ENCODE data around the gene TRPC4AP.

The TRPC4AP gene

GRCh38 chr20:35017099-35017835 lies 75.3 kb downstream of the TRPC4AP start:
- Histone ChIP-seq H3K27me3 (ENCODE audit: control insufficient read depth in 1 of 2, insufficient read depth in 2 of 2, low read length in 2 of 2) (no peaks in the 10 kb centered on the region), H3K9ac (ENCODE audit: low read depth in 1 of 2, low read length in 2 of 2) (no peak overlapping the region), H3K36me3 (ENCODE audit: control insufficient read depth in 1 of 2, insufficient read depth in 2 of 2, low read length in 2 of 2) (peaks cover 66 to 78% of the 10 kb centered on the region in 2 donors), H3K9me3 (ENCODE audit: control insufficient read depth in 1 of 2, low read length in 2 of 2) (no peaks in the 10 kb centered on the region), H3K27ac (ENCODE audit: low read depth, low read length) (no peak overlapping the region), H3K4me1 (ENCODE audit: control insufficient read depth in 1 of 2, insufficient read depth in 2 of 2, low read length in 2 of 2) (no peaks in the 10 kb centered on the region), H3K4me3 (ENCODE audit: low read depth in 1 of 2, low read length in 2 of 2) (no peak overlapping the region)

GRCh38 chr20:35015863-35016193 lies 76.8 kb downstream of the TRPC4AP start:
- Histone ChIP-seq H3K36me3 (ENCODE audit: control insufficient read depth in 1 of 2, insufficient read depth in 2 of 2, low read length in 2 of 2) (peaks cover 64 to 78% of the 10 kb centered on the region in 2 donors), H3K4me1 (ENCODE audit: control insufficient read depth in 1 of 2, insufficient read depth in 2 of 2, low read length in 2 of 2) (no peaks in the 10 kb centered on the region), H3K4me3 (ENCODE audit: low read depth in 1 of 2, low read length in 2 of 2) (no peak overlapping the region), H3K9ac (ENCODE audit: low read depth in 1 of 2, low read length in 2 of 2) (no peak overlapping the region), H3K9me3 (ENCODE audit: control insufficient read depth in 1 of 2, low read length in 2 of 2) (no peaks in the 10 kb centered on the region), H3K27me3 (ENCODE audit: control insufficient read depth in 1 of 2, insufficient read depth in 2 of 2, low read length in 2 of 2) (no peaks in the 10 kb centered on the region), H3K27ac (ENCODE audit: low read depth, low read length) (no peak overlapping the region)

GRCh38 chr20:35014537-35014936 lies 78.1 kb downstream of the TRPC4AP start:
- Histone ChIP-seq H3K36me3 (ENCODE audit: control insufficient read depth in 1 of 2, insufficient read depth in 2 of 2, low read length in 2 of 2) (peaks cover 60 to 77% of the 10 kb centered on the region in 2 donors), H3K9me3 (ENCODE audit: control insufficient read depth in 1 of 2, low read length in 2 of 2) (no peaks in the 10 kb centered on the region), H3K9ac (ENCODE audit: low read depth in 1 of 2, low read length in 2 of 2) (no peak overlapping the region), H3K27me3 (ENCODE audit: control insufficient read depth in 1 of 2, insufficient read depth in 2 of 2, low read length in 2 of 2) (no peaks in the 10 kb centered on the region), H3K27ac (ENCODE audit: low read depth, low read length) (no peak overlapping the region), H3K4me3 (ENCODE audit: low read depth in 1 of 2, low read length in 2 of 2) (no peak overlapping the region), H3K4me1 (ENCODE audit: control insufficient read depth in 1 of 2, insufficient read depth in 2 of 2, low read length in 2 of 2) (no peaks in the 10 kb centered on the region)

GRCh38 chr20:35013421-35014411 lies 78.9 kb downstream of the TRPC4AP start:
- Histone ChIP-seq H3K9me3 (ENCODE audit: control insufficient read depth in 1 of 2, low read length in 2 of 2) (no peaks in the 10 kb centered on the region), H3K27me3 (ENCODE audit: control insufficient read depth in 1 of 2, insufficient read depth in 2 of 2, low read length in 2 of 2) (no peaks in the 10 kb centered on the region), H3K4me1 (ENCODE audit: control insufficient read depth in 1 of 2, insufficient read depth in 2 of 2, low read length in 2 of 2) (no peaks in the 10 kb centered on the region), H3K36me3 (ENCODE audit: control insufficient read depth in 1 of 2, insufficient read depth in 2 of 2, low read length in 2 of 2) (peaks cover 59 to 79% of the 10 kb centered on the region in 2 donors), H3K27ac (ENCODE audit: low read depth, low read length) (no peak overlapping the region), H3K9ac (ENCODE audit: low read depth in 1 of 2, low read length in 2 of 2) (no peak overlapping the region), H3K4me3 (ENCODE audit: low read depth in 1 of 2, low read length in 2 of 2) (no peak overlapping the region)

GRCh38 chr20:35012227-35013069 lies 80.2 kb downstream of the TRPC4AP start:
- Histone ChIP-seq H3K27ac (ENCODE audit: low read depth, low read length) (no peak overlapping the region), H3K9ac (ENCODE audit: low read depth in 1 of 2, low read length in 2 of 2) (no peak overlapping the region), H3K9me3 (ENCODE audit: control insufficient read depth in 1 of 2, low read length in 2 of 2) (no peaks in the 10 kb centered on the region), H3K4me1 (ENCODE audit: control insufficient read depth in 1 of 2, insufficient read depth in 2 of 2, low read length in 2 of 2) (no peaks in the 10 kb centered on the region), H3K36me3 (ENCODE audit: control insufficient read depth in 1 of 2, insufficient read depth in 2 of 2, low read length in 2 of 2) (peaks cover 66 to 85% of the 10 kb centered on the region in 2 donors), H3K27me3 (ENCODE audit: control insufficient read depth in 1 of 2, insufficient read depth in 2 of 2, low read length in 2 of 2) (no peaks in the 10 kb centered on the region), H3K4me3 (ENCODE audit: low read depth in 1 of 2, low read length in 2 of 2) (no peak overlapping the region)

- no peaks in the 10 kb centered on the region for H3K4me1 ChIP-seq (ENCODE audit: control insufficient read depth in 1 of 2, insufficient read depth in 2 of 2, low read length in 2 of 2)
These were observed 80.9 kb downstream of the TRPC4AP start for GRCh38 chr20:35011589-35012226.

GRCh38 chr20:35010405-35011192 lies 82.0 kb downstream of the TRPC4AP start:
- H3K27ac ChIP-seq (ENCODE audit: low read depth, low read length) = no peak overlapping the region

More at GRCh38 chr20:35011589-35012226, 80.9 kb downstream of the TRPC4AP start:
- no peaks in the 10 kb centered on the region for H3K9me3 ChIP-seq (ENCODE audit: control insufficient read depth in 1 of 2, low read length in 2 of 2)
- no peaks in the 10 kb centered on the region for H3K27me3 ChIP-seq (ENCODE audit: control insufficient read depth in 1 of 2, insufficient read depth in 2 of 2, low read length in 2 of 2)
- no peak overlapping the region for H3K4me3 ChIP-seq (ENCODE audit: low read depth in 1 of 2, low read length in 2 of 2)
- H3K36me3 ChIP-seq (ENCODE audit: control insufficient read depth in 1 of 2, insufficient read depth in 2 of 2, low read length in 2 of 2) = peaks cover 68 to 89% of the 10 kb centered on the region in 2 donors
- no peak overlapping the region for H3K9ac ChIP-seq (ENCODE audit: low read depth in 1 of 2, low read length in 2 of 2)
- no peak overlapping the region for H3K27ac ChIP-seq (ENCODE audit: low read depth, low read length)

GRCh38 chr20:35009665-35010328 lies 82.8 kb downstream of the TRPC4AP start:
- Histone ChIP-seq H3K27ac (ENCODE audit: low read depth, low read length) (no peak overlapping the region), H3K36me3 (ENCODE audit: control insufficient read depth in 1 of 2, insufficient read depth in 2 of 2, low read length in 2 of 2) (peaks cover 73 to 93% of the 10 kb centered on the region in 2 donors), H3K9me3 (ENCODE audit: control insufficient read depth in 1 of 2, low read length in 2 of 2) (no peaks in the 10 kb centered on the region), H3K27me3 (ENCODE audit: control insufficient read depth in 1 of 2, insufficient read depth in 2 of 2, low read length in 2 of 2) (no peaks in the 10 kb centered on the region), H3K4me1 (ENCODE audit: control insufficient read depth in 1 of 2, insufficient read depth in 2 of 2, low read length in 2 of 2) (no peaks in the 10 kb centered on the region), H3K4me3 (ENCODE audit: low read depth in 1 of 2, low read length in 2 of 2) (no peak overlapping the region), H3K9ac (ENCODE audit: low read depth in 1 of 2, low read length in 2 of 2) (no peak overlapping the region)

More at GRCh38 chr20:35010405-35011192, 82.0 kb downstream of the TRPC4AP start:
- H3K9ac ChIP-seq (ENCODE audit: low read depth in 1 of 2, low read length in 2 of 2) = no peak overlapping the region
- no peaks in the 10 kb centered on the region for H3K4me1 ChIP-seq (ENCODE audit: control insufficient read depth in 1 of 2, insufficient read depth in 2 of 2, low read length in 2 of 2)
- H3K36me3 ChIP-seq (ENCODE audit: control insufficient read depth in 1 of 2, insufficient read depth in 2 of 2, low read length in 2 of 2) = peaks cover 70 to 93% of the 10 kb centered on the region in 2 donors
- H3K9me3 ChIP-seq (ENCODE audit: control insufficient read depth in 1 of 2, low read length in 2 of 2) = no peaks in the 10 kb centered on the region
- H3K4me3 ChIP-seq (ENCODE audit: low read depth in 1 of 2, low read length in 2 of 2) = no peak overlapping the region
- no peaks in the 10 kb centered on the region for H3K27me3 ChIP-seq (ENCODE audit: control insufficient read depth in 1 of 2, insufficient read depth in 2 of 2, low read length in 2 of 2)
